Keratinocyte (primary cell): ENCODE data around the gene DNAJC13. TPM values are rescaled to one million over a fixed set of nuclear protein-coding genes. Genes with fewer than 3 reads are reported as not detected.
"Not testable (repeated sequence)": the region's sequence is repeated elsewhere in the genome, so short reads cannot be mapped to it uniquely, and the experiment has no call there.

Experiments
- DNase-seq: peaks from one replicate; pipeline ENCODE4 v3.0.0-alpha.2; 2011; ENCODE audit warnings: low read depth, missing footprints, low spot score
- FAIRE-seq: peaks from 2 replicates; lab custom pipeline; 2011; peaks lifted over from hg19 to GRCh38; lab: Jason Lieb, UNC
- H2AFZ ChIP-seq: 2 replicates; pipeline ENCODE4 v1.6.0; 2012; ENCODE audit warnings: low read length, control low read depth, inconsistent platforms; ENCODE audit not compliant: control insufficient read depth
- H3K27ac ChIP-seq: 2 replicates; pipeline ENCODE4 v1.5.1; 2011; ENCODE audit warnings: low read length; ENCODE audit not compliant: control insufficient read depth, insufficient read depth
- H3K27me3 ChIP-seq: 3 replicates; pipeline ENCODE4 v1.6.0; 2011; ENCODE audit warnings: low read length; ENCODE audit not compliant: control insufficient read depth, insufficient read depth; ENCODE audit errors: extremely low read depth
- H3K36me3 ChIP-seq, 2 experiments: 2 replicates in 1 of 2; 3 replicates in 1 of 2; pipeline ENCODE4 v1.5.1; 2011; ENCODE audit warnings: low read length in 2 of 2, mild to moderate bottlenecking in 1 of 2; ENCODE audit not compliant: control insufficient read depth in 2 of 2, insufficient read depth in 2 of 2; ENCODE audit errors: extremely low read depth in 1 of 2
- H3K4me1 ChIP-seq: 3 replicates; pipeline ENCODE4 v1.5.1; 2011; ENCODE audit warnings: low read length; ENCODE audit not compliant: control insufficient read depth, insufficient read depth; ENCODE audit errors: extremely low read depth
- H3K4me2 ChIP-seq: 3 replicates; pipeline ENCODE4 v1.6.0; 2011; ENCODE audit warnings: low read depth, low read length; ENCODE audit not compliant: control insufficient read depth, insufficient read depth; ENCODE audit errors: extremely low read depth
- H3K4me3 ChIP-seq, 3 experiments: fragments of 200-600 bp in 1 of 3; sonication (generic) in 1 of 3; 2 replicates in 2 of 3; 3 replicates in 1 of 3; pipeline ENCODE4 v1.5.1; 2011 to 2016; ENCODE audit warnings: low read length in 3 of 3, mild to moderate bottlenecking in 3 of 3, control low read depth in 2 of 3, inconsistent platforms in 1 of 3, low read depth in 1 of 3, mixed read lengths in 1 of 3, mixed run types in 1 of 3, moderate library complexity in 1 of 3; ENCODE audit not compliant: control insufficient read depth in 2 of 3, insufficient read depth in 2 of 3; ENCODE audit errors: extremely low read depth in 1 of 3
- H3K79me2 ChIP-seq: 2 replicates; pipeline ENCODE4 v1.6.0; 2012; ENCODE audit warnings: low read length; ENCODE audit not compliant: control insufficient read depth, insufficient read depth
- H3K9ac ChIP-seq: 3 replicates; pipeline ENCODE4 v1.6.0; 2011; ENCODE audit warnings: low read length; ENCODE audit not compliant: control insufficient read depth, insufficient read depth; ENCODE audit errors: extremely low read depth
- H3K9me1 ChIP-seq: 3 replicates; pipeline ENCODE4 v1.6.0; 2011; ENCODE audit warnings: low read length; ENCODE audit not compliant: control insufficient read depth, insufficient read depth; ENCODE audit errors: extremely low read depth
- H3K9me3 ChIP-seq: 2 replicates; pipeline ENCODE4 v1.5.1; 2012; ENCODE audit warnings: low read depth, low read length; ENCODE audit not compliant: control insufficient read depth
- H4K20me1 ChIP-seq: 3 replicates; pipeline ENCODE4 v1.6.0; 2011; ENCODE audit warnings: low read length; ENCODE audit not compliant: control insufficient read depth, insufficient read depth; ENCODE audit errors: extremely low read depth
- CTCF ChIP-seq, 3 experiments: IDR thresholded peaks in 1 of 3; conservative IDR thresholded peaks in 1 of 3; optimal IDR thresholded peaks in 1 of 3; 2 replicates in 2 of 3; 3 replicates in 1 of 3; pipeline versions ENCODE3 to v1.5.1; 2011; ENCODE audit warnings: low read length in 3 of 3, mild to moderate bottlenecking in 3 of 3, moderate library complexity in 2 of 3, control low read depth in 1 of 3, inconsistent platforms in 1 of 3; ENCODE audit not compliant: insufficient read depth in 2 of 3; ENCODE audit errors: extremely low read depth in 1 of 3
- EZH2 ChIP-seq: IDR thresholded peaks from one replicate; pipeline ENCODE4 v1.6.1; 2012; ENCODE audit warnings: inconsistent platforms, mild to moderate bottlenecking, low read length, moderate library complexity
- dilution Hi-C: fragments of 300-500 bp; cut with MboI; formaldehyde crosslinking; loops from one replicate; pipeline ENCODE4 v1.7.0; 2020; ENCODE audit warnings: low sequenced_read_pairs; ENCODE audit not compliant: extremely low pct_ligation_motif_present
- polyA plus RNA-seq, 5 experiments: library from polyadenylated mRNA; depleted of rRNA in 3 of 5; stranded (reverse) in 3 of 5; stranded (forward) in 1 of 5; unstranded in 1 of 5; fragments of >200 nt; gene quantifications; 1 replicate in 1 of 5; 2 replicates in 3 of 5; 3 replicates in 1 of 5; pipeline versions ENCODE4 v1.2.1 to v1.2.3, GENCODE V29; 2011 to 2012; ENCODE audit warnings: missing spikeins in 2 of 5, low read depth in 1 of 5, low replicate concordance in 1 of 5

DNAJC13 gene
- polyA plus RNA-seq, 1 donor (not counting 4 experiments of a cell fraction or from before 2014, with no cell fraction given): 24.3 TPM

- peaks cover 0 to 1% of the 10 kb centered on the region in 2 experiments for H3K36me3 ChIP-seq
- no peak overlapping the region for H2AFZ ChIP-seq
- dilution Hi-C loops: no loop called here
- DNase-seq (no peak), FAIRE-seq (no peak)
- H3K4me3 ChIP-seq: no peak overlapping the region
- H3K79me2 ChIP-seq: no peaks in the 10 kb centered on the region
- H3K9ac ChIP-seq: no peak overlapping the region
- no peak overlapping the region for H3K4me2 ChIP-seq
- no peak for TF ChIP-seq CTCF (optimal IDR thresholded peaks at IDR 0.05 in 1 of 3, IDR thresholded peaks at IDR 0.05 in 1 of 3, conservative IDR thresholded peaks at IDR 0.05 in 1 of 3; ENCODE audit: extremely low read depth in 1 of 3, insufficient read depth in 2 of 3, low read length in 3 of 3)
- TF ChIP-seq EZH2: no peak
- no peaks in the 10 kb centered on the region for H3K9me1 ChIP-seq
- no peaks in the 10 kb centered on the region for H4K20me1 ChIP-seq
- H3K9me3 ChIP-seq: no peaks in the 10 kb centered on the region
- peaks cover 12% of the 10 kb centered on the region for H3K4me1 ChIP-seq
- no peak overlapping the region for H3K27ac ChIP-seq
- no peaks in the 10 kb centered on the region for H3K27me3 ChIP-seq
Measured at GRCh38 chr3:132554437-132554836, 137.1 kb downstream of the DNAJC13 start.

GRCh38 chr3:132555306-132556035 is 138.2 kb downstream of the DNAJC13 start:
- H3K4me1 ChIP-seq: peaks cover 1% of the 10 kb centered on the region
- H3K9me1 ChIP-seq: no peaks in the 10 kb centered on the region
- H3K9me3 ChIP-seq: no peaks in the 10 kb centered on the region
- DNase-seq: no peak
- no peak overlapping the region for H3K4me3 ChIP-seq
- no peaks in the 10 kb centered on the region for H4K20me1 ChIP-seq
- H3K36me3 ChIP-seq: peaks cover 0 to 1% of the 10 kb centered on the region in 2 experiments
- no peak for TF ChIP-seq CTCF (optimal IDR thresholded peaks at IDR 0.05 in 1 of 3, IDR thresholded peaks at IDR 0.05 in 1 of 3, conservative IDR thresholded peaks at IDR 0.05 in 1 of 3; ENCODE audit: extremely low read depth in 1 of 3, insufficient read depth in 2 of 3, low read length in 3 of 3)
- no peak overlapping the region for H3K27ac ChIP-seq
- FAIRE-seq: no peak
- H3K4me2 ChIP-seq: no peak overlapping the region
- no peaks in the 10 kb centered on the region for H3K27me3 ChIP-seq
- H3K79me2 ChIP-seq: no peaks in the 10 kb centered on the region
- no peak overlapping the region for H2AFZ ChIP-seq
- no peak overlapping the region for H3K9ac ChIP-seq
- dilution Hi-C loops: no loop called here

GRCh38 chr3:132556036-132556386 is 138.7 kb downstream of the DNAJC13 start:
- H3K27ac ChIP-seq, H3K36me3 ChIP-seq, dilution Hi-C loops, H4K20me1 ChIP-seq, H3K9me1 ChIP-seq, H3K9me3 ChIP-seq, H3K9ac ChIP-seq, H3K4me1 ChIP-seq, DNase-seq, H2AFZ ChIP-seq, H3K79me2 ChIP-seq, FAIRE-seq, H3K27me3 ChIP-seq, H3K4me2 ChIP-seq, H3K4me3 ChIP-seq: not testable (repeated sequence)
